Lower leg skin (tissue), 3 donors: Measurements from ENCODE around the gene MRPL21.

Source experiments
- CTCF ChIP-seq, 3 donors: fragments of 450-650 bp; IDR thresholded peaks; one replicate each; pipeline ENCODE4 v1.5.1; 2016; ENCODE audit warnings: antibody characterized with exemption in 3 of 3, mild to moderate bottlenecking in 3 of 3, moderate library complexity in 2 of 3
- POLR2A ChIP-seq, 2 donors: fragments of 450-650 bp; IDR thresholded peaks; one replicate each; pipeline ENCODE4 v1.6.1; 2016 to 2017; ENCODE audit warnings: antibody characterized with exemption in 2 of 2, mild to moderate bottlenecking in 1 of 2, moderate library complexity in 1 of 2

- no peak for TF ChIP-seq POLR2A (IDR thresholded peaks at IDR 0.05)
- TF ChIP-seq CTCF (IDR thresholded peaks at IDR 0.05) = no peak
These were observed 12.8 kb upstream of the MRPL21 start for GRCh38 chr11:68916439-68916838.
